ENCODE results near the gene FZD7.

- no peak for TF ChIP-seq CTCF (IDR thresholded peaks at IDR 0.05 in 4 of 5, conservative IDR thresholded peaks at IDR 0.05 in 1 of 5)
- no peak for TF ChIP-seq POLR2A (IDR thresholded peaks at IDR 0.05)
Observed at GRCh38 chr2:202069170-202070067, 35.8 kb downstream of the FZD7 start.

Data from gastrocnemius medialis (tissue), 4 donors.